Islet precursor cell (in vitro differentiated cells): Measurements from ENCODE around the gene CCRL2.
A peak's percentile ranks its signal among the peaks of the same experiment; 100 is the strongest.
"Not testable (repeated sequence)": the region's sequence is repeated elsewhere in the genome, so short reads cannot be mapped to it uniquely, and the experiment has no call there.

Source experiments
- DNase-seq: peaks from one replicate; pipeline ENCODE4 v3.0.0-alpha.2; 2018

The CCRL2 gene

DNA sequence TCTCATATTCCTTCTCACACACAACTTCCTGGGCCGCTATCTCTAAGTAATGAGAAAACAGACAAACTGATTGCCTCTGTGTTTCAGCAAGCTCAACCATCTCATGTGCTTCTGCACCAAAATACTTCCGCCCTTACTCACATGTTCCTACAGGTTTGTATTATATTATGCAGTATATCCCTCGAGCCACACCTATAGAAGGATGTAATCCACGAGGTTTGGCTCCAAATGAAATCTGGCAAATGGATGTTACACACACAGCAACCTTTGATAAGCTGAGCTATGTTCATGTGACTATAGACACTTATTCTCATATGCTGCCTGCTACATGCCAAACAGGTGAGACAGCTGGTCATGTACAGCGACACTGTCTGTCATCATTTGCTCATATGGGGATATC lies 22.6 kb downstream of the CCRL2 start:
- DNase-seq = peak; percentile 37

DNA sequence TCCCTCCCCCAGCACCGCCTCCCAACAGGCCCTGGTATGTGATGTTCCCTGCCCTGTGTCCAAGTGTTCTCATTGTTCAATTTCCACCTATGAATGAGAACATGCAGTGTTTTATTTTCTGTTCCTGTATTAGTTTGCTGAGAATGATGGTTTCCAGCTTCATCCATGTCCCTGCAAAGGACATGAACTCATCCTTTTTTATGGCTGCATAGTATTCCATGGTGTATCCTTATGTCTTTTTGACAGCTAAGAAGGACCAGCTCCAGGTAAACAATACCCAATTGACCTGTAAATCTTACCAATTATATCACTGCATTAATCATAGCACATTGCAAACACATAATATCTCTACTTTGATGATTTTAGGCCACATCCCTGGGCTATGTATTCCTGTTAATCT lies 23.8 kb downstream of the CCRL2 start:
- not testable (repeated sequence) for DNase-seq

DNA sequence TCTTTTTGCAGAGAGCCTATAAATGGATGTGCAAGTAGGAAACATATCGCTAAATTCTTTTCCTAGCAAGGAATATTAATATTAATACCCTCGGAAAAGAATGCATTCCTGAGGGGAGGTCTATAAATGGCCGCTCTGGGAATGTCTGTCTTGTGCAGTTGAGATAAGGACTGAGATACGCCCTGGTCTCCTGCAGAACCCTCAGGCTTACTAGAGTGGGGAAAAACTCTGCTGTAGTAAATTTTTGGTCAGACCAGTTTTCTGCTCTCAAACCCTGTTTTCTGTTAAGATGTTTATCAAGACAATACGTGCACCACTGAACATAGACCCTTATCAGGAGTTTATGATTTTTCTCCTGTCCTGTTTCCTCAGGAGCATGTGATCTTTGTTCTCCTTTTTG lies 24.8 kb downstream of the CCRL2 start:
- DNase-seq = not testable (repeated sequence)

DNA sequence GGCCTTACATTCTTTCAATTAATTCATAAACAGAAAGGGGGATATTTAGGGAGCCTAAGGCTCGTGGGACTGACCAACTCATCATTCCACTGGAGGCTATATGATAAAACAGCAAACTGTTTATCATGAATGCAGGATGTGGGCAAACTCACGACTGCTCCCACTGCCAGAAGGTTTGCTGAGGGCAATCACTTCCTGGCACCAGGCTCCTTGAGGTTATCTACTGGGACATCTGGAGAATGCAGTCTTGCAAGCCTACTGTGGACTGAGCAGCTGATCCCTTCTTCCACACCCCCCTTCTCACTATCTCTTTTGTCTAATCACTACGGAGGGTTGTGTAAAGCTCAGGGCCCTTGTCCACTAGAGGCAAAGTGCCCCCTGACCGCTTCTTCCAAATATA lies 26.1 kb downstream of the CCRL2 start:
- DNase-seq = peak; percentile 37

DNA sequence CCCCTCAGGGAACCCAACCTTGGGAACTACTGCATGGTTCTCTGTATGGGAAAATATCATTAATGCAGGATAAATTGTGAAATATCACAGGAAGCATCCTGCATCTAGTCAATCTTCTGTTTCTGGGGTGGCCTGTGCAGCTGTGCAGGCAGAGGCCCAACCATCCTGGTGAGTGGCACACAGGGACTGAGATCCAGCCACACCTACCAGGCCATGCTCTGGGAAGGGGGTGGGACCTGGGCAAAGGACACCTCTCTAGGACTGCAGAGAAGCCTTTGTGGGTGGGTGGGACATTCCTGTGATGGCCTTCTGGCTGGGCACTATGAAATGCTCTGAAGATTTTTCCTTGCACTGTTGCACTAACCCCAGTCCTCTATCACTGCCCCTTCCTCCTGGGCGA lies 26.8 kb downstream of the CCRL2 start:
- peak; percentile 31 for DNase-seq

DNA sequence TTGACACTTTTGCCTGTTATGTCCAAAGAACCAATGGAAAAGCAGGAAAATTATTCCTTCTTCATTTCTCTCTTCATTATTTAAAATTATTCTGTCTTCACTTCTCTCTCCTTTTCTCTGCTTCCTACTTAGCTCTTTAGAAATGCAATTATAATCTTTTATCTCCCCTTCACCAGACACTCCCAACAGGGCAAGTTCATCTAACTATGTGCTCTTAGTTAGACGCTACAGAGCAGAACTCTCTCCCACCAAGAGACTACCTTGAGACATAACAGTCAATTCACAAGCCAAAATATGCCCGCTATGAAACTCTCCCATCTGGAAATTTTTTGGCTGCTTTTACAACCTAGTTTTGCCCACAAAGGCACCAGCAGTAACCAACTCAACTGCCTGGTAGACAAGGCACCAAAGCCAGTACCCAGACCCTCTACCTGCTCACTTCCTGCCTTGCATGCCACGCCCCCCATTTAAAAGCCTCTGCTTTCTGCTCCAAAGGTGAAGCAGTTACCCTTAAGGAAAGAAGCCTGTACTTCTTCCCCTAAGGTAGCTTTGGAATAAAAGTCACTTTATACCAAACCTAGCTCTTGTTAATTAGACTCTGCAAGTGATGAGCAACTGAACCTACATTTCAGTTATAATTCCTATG lies 28.1 kb downstream of the CCRL2 start:
- DNase-seq = peak; percentile 18

DNA sequence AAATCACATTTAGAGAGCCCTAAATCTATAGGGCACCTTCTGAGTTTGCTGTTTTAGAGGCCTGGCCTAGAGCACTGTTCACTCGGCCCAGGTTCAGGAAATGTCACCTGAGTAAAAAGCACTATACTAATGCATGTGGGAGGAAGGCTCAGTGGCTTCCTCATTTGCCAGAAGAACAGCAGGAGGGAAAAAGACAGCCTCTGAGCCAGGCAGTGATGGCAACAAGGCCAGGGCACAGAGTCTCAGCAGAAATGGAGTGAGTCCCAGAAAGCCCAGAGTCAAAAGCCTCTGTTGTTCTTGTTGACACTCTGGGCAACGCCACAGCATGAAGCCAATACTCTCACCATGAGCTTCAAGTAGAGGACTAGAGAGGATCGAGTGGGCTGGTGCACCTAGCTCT lies 31.8 kb downstream of the CCRL2 start:
- no peak for DNase-seq

DNA sequence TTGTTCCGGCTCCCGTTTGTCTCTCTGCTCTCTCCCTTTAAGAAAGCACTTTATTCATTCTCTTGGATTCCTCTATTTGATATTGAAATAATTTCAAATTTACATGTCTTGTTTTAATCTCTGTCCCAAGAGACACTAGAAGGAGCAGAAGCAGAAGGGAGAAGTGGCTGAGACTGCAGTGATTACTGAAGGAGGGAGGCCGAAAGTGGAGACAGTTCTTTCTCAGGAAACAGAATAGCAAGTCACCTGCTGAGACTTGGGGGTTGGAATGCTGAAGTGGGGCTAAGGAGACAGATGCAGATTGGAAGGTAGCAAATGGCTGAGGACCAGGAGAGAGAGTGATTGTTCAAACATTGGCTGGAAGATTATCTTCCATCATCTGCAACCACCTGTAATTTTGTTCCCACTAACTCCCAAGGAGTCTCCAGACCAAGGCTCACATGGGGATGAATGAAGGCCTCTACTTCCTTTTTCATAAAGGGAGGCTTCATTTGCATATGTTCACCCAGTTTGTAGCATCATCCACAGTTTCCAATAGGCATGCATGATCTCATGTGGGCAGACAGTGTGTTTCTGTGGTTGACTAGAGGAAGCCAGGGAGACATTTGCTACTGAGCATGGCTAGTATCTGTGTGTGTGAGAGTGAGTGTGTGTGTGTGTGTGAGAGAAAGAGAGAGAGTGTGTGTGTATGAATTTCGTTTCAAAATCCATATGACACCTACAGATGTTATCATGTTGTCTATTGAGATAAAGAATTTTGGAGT lies 33.7 kb downstream of the CCRL2 start:
- DNase-seq = peak; percentile 6

DNA sequence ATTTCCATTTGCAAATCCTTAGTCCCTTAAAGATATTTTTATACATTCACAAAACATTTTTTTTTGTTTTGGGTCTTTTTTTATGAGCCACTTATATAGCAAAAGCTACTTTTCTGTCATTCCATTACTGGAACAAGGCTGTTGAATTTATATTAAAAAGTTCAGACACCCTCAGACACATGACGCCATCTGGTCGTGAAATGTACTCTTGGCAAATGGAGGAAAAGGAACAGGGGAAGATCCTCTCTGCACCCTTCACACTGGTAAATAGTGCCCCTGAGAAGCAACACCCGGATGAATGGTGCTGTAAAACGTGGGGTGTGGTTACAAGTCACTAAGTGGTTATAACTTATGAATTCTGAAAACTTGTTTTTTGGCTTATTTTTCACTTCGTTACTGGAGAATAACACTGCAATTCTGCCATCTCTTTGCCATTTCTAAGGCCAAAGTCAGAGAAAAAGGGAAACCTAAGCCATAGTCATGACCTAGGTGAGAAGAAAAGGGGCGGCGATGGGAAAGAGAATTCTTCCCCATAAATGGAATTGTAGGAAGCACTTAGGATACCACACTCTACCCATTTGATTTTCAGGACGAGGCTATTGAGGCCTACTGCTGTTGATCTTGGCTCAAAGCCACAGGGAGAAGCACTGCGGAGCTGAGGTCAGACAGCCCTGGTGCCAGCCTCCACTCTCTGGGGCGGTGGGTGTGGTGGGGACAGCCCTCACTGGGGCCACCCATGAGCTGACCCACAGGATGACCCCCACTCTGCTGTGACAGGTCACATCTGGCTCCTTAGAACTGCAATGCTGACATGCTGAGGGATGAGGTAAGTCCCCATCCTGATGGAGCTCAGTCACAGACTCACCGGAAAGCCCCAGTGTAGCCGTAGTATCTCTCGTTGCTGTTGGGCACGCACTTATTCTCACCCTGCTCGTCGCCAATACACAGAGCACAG lies 35.8 kb downstream of the CCRL2 start:
- DNase-seq = peak; percentile 36

DNA sequence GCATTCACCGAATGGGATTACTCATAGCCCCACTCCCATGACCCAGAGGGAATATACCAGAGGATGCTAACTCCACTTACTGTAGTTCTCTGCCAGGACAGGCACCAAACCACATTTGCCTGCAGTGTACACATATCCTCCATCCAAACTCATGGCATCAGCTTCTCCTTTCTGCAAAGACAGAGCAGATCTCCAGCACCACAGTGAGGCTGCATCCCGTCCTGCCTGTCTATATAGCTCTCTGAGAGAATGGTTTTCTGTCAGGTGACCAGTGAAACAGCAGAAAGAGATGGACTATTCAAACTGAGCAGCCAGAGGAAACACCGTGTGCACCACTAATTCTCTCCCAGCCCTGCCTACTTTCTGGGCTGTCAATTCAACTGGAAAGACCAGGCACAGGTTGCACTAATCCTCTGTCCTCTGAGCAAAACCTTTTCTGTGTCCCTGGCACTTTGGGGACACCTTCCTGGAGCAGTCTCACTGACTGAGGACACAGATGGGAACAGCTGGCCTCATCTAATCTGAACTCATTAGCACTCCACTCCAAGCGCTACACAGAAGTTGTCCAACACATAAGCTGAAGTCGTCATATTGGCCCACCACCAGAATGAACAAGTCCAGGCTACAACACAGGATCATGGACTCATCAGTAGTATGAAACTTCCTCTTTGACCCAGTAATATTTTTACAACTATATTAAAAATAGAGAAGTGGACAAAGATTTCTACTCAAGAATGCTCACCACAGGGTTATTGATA lies 40.3 kb downstream of the CCRL2 start:
- DNase-seq = peak; percentile 42

DNA sequence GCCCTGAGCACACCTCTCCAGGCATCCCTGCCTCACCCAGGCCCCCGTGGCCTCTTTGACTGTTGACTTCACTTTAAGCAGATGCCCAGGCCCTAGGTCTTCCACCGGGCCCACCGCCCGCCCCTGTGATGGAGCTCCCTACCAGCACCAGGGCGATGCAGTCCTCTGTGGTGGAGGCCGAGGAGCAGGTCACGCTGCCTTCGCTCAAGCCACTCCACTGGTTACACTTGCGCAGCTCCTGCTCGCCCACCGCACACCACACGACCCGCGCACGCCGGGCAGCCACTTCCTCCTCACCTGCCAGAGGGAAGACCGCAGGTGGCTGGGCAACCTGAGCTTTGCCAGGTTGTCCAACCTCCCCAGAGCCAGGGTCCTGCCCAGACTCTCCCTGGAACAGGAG lies 41.7 kb downstream of the CCRL2 start:
- DNase-seq = peak; percentile 43

DNA sequence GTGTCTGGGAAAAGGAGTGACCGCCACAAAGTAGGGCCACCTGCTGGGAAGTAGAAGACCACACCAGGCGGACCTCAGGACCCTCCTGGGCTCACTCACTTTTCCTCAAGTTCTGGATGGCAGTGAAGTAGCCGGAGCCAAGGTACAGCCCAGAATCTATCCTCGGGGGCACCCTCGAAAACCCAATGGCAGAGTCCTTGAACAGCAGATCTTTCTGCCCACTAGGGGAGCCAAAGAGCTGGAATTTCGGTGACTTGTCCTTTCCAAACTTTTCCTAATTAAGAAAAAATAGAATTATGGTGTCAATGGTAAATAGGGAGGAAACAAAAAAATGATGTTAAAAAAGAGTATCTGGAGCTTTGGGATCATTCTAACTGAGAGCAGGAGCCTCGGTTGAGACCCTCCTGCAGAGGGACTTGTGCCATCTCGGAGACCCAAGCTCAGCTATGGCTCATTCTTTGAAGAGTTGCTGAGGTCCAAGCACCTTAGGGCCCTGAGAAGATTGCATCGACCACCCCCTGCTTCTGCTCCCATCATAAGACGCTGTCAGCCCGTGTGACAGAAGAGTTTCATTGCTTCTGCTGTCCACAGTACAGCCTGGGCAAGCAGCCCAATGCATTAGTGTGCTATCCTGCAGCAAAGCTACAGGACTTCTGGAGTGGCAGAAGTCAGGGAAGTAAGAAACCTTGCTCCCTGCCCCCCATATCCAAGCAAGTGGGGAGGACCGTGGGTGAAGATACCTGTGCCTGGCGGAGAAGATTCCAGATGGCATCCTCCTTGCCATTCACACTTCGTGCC lies 42.9 kb downstream of the CCRL2 start:
- DNase-seq = no peak

DNA sequence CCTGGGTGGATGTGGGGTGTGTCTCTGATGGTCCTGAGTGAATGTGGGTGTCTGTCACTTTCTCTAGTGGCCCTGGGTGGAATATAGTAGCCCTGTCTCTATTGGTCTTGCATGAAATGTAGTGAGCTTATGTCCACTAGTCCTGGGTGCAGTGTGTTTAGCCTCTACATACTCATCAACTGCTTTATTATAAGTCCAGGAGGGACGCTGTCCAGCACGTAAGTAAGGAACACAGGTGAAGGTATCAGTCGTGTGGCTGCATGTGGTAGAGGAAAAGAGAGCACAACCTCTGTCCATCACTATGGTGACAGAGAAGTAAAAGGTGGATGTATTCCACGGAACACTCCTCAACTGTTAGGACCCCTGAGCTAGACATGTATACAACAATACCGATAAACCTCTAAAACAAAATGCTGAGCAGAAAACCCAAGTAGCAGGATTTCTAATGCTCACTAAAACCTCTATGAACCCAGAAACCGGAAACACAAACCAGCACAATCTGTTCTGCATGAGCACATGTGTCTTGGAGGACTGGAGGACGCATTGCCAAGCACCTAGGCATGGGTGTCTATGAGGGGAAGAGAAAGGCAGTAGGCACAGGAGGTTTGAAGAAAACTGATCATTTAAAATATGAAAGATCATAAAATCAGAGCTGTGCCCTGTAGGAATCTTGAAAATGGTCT lies 46.6 kb downstream of the CCRL2 start:
- no peak for DNase-seq

DNA sequence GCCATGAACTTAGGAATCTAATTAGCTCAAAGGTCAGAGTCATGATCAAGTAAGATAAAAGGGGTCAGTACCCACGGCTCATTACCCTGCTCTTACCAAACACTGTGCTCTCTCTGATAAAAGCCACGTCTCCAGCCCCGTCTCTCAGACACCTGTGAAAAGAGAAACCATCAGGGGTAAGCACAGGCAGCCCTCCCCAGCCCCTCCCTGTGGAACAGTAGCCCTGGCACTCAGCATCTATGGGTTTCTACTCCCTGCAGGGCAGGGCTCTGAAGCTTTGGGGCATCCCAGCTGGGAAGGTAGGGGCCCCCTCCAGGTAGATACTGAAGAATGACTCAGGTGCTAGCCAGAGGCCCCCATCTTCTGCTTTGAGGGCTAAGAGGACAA lies 47.1 kb downstream of the CCRL2 start:
- DNase-seq = no peak

DNA sequence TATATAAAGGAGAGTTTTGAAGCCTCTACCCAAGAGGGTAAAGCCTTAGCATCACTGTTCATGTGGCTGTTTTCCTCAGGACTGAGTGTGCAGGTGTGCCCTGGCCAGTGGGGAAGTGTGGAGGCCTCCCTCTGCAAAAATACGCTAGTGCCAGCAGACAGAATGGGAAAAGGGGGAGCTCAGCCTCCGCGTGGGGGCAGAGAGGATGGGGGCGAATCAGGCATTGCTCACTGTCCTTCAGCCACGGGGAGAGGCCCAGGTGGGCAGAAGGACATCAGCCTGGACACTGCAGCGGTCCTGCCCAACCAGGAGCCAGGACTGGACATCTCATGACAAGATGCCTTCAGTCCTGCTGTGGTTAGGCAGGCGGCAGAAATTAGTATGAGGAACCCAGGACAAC lies 47.5 kb downstream of the CCRL2 start:
- DNase-seq = peak; percentile 34

DNA sequence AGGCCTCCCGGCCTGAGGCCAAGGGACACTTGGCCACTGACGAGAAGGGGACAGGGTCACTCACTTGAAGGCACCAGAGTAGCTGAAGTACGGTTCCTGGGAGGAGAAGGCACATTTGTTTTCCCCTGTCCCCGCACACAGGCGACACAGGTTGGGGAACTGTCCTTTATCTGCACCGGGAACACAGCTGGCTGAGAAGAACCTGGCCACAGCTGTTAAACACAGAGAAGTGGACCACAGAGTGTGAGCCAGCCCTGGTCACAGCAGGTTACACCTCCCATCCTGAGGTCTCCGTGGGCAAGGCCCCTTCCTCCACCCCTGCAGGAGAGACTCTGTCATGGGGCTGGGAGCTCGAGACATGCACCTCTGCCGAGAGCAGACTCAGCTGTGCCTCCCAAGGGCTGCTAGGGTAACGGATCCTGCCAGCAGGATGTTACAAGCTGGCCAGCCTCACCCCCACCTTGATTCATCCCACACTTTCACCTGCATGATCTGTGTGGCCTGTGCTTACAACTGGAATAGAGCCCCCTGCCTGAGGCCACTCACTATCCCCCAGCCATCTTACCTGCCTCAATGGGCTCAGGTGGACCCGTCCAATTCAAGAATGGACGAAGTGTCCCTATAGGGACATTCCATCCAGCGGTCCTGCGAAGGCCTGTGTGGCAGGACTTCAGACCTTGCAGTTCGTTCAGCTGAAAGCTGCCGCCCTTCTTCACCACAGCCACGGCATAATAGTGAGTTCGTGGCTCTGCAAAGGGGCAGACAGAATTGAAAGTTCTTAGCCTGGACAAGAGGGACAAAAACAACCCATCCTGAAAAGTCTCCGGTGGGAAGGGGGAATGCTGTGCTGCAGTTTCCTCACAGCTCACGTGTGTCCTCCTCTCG lies 48.4 kb downstream of the CCRL2 start:
- DNase-seq = peak; percentile 44

DNA sequence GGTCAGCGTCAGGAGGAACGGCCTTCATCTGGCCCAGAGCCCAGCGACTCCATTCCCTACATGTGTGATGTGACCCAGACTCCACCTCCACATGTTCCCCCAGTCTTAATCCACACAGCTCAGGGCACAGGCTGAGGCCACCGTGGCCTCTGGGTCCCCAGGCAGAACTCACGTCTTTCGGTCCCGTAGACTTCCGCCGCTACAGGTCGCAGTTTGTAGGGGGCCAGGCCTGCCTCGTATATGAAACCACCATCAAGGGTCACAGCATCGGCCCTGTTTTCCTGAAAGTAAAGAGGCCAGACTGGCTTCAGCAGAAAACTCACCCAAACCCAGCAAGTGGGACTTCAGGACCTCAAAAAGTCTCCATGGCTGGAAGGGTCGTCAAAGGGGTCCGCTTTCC lies 49.1 kb downstream of the CCRL2 start:
- DNase-seq = peak; percentile 11
